RWPE2 (cell line): ENCODE results near the gene L3MBTL3.

Source experiments
- ATAC-seq: fragments of 200-7000 bp; cut with Tn5 transposase; 3 replicates; pipeline ENCODE4 v1.9.1; 2021; ENCODE audit warnings: low read depth
- DNase-seq: peaks from one replicate; pipeline ENCODE4 v3.0.0-alpha.2; 2020; ENCODE audit warnings: low spot score
- H3K27ac ChIP-seq: fragments of 450-650 bp; 2 replicates; pipeline ENCODE4 v1.5.1; 2017; ENCODE audit warnings: mild to moderate bottlenecking; ENCODE audit not compliant: poor library complexity, severe bottlenecking
- H3K27me3 ChIP-seq: fragments of 250-450 bp; sonication (Bioruptor Pico); 2 replicates; pipeline ENCODE4 v1.5.1; 2021; ENCODE audit warnings: mild to moderate bottlenecking, moderate library complexity; ENCODE audit not compliant: insufficient read depth, poor library complexity, severe bottlenecking
- H3K36me3 ChIP-seq: fragments of 250-450 bp; sonication (Bioruptor Pico); 2 replicates; pipeline ENCODE4 v1.5.1; 2020; ENCODE audit warnings: low read depth, mild to moderate bottlenecking, moderate library complexity
- H3K4me1 ChIP-seq: fragments of 250-450 bp; sonication (Bioruptor Pico); 2 replicates; pipeline ENCODE4 v1.5.1; 2021; ENCODE audit warnings: mild to moderate bottlenecking, moderate library complexity; ENCODE audit not compliant: insufficient read depth, poor library complexity, severe bottlenecking
- H3K4me3 ChIP-seq: fragments of 250-450 bp; sonication (Bioruptor Pico); 2 replicates; pipeline ENCODE4 v1.5.1; 2021; ENCODE audit warnings: mild to moderate bottlenecking, moderate library complexity; ENCODE audit not compliant: severe bottlenecking
- H3K9me3 ChIP-seq: fragments of 250-450 bp; sonication (Bioruptor Pico); 2 replicates; pipeline ENCODE4 v1.5.1; 2021; ENCODE audit warnings: mild to moderate bottlenecking, moderate library complexity; ENCODE audit not compliant: severe bottlenecking
- TF ChIP-seq, protein P1 (sequence below): fragments of 450-650 bp; IDR thresholded peaks from one replicate; pipeline ENCODE4 v1.5.1; 2017; ENCODE audit warnings: mild to moderate bottlenecking, moderate library complexity; ENCODE audit not compliant: poor library complexity, severe bottlenecking

The L3MBTL3 gene

DNA sequence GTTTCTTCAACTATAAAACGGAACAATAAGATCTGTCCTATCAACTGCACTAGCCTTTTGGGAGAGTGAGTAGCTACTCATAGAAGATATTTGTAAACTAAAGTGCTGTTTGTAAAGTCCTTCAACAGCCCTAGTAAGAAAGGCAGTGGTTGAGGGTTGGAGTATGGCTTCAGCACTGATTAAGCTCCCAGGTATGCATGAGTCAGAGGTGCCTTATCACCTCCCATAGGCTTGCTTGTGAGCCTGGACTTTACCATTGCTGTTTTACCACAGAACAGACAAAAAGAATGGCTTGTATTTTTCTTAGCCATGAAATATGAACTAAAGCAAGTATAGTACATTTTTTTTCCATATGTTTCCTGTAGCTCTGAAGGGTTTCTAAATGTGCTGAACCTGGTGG is 160.3 kb downstream of the L3MBTL3 start:
- H3K4me1 ChIP-seq: peaks cover 9% of the 10 kb centered on the region
- no peaks in the 10 kb centered on the region for H3K36me3 ChIP-seq
- TF ChIP-seq, protein P1, sequence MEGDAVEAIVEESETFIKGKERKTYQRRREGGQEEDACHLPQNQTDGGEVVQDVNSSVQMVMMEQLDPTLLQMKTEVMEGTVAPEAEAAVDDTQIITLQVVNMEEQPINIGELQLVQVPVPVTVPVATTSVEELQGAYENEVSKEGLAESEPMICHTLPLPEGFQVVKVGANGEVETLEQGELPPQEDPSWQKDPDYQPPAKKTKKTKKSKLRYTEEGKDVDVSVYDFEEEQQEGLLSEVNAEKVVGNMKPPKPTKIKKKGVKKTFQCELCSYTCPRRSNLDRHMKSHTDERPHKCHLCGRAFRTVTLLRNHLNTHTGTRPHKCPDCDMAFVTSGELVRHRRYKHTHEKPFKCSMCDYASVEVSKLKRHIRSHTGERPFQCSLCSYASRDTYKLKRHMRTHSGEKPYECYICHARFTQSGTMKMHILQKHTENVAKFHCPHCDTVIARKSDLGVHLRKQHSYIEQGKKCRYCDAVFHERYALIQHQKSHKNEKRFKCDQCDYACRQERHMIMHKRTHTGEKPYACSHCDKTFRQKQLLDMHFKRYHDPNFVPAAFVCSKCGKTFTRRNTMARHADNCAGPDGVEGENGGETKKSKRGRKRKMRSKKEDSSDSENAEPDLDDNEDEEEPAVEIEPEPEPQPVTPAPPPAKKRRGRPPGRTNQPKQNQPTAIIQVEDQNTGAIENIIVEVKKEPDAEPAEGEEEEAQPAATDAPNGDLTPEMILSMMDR: no peak
- no peak overlapping the region for H3K4me3 ChIP-seq
- peak; percentile 100 for ATAC-seq
- DNase-seq: peak; percentile 71
- H3K27me3 ChIP-seq: no peaks in the 10 kb centered on the region
- peak overlapping the region; percentile 5 for H3K27ac ChIP-seq
- H3K9me3 ChIP-seq: no peaks in the 10 kb centered on the region

DNA sequence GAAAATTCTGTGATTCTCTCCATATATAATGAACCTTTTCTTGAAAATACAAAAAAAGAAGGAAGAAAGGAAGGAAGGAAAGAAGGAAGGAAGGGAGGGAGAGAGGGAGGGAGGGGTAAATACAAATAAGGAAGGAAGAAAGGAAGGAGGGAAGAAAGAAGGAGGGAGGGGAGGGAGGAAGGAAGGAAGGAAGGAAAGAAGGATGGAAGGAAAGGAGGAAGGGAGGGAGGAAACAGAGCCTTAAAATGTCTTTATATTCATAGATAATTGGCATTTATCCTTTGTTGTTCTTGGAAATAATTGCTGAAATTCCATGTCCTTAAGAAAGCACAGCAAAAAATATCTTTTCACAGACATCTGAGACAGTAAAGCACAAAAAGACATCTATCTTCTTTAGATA is 164.1 kb downstream of the L3MBTL3 start:
- TF ChIP-seq, protein P1: no peak
- H3K27ac ChIP-seq: no peak overlapping the region
- H3K9me3 ChIP-seq: no peaks in the 10 kb centered on the region
- peaks cover 9% of the 10 kb centered on the region for H3K4me1 ChIP-seq
- no peak overlapping the region for H3K4me3 ChIP-seq
- no peaks in the 10 kb centered on the region for H3K27me3 ChIP-seq
- no peaks in the 10 kb centered on the region for H3K36me3 ChIP-seq
- DNase-seq: no peak
- no peak for ATAC-seq

DNA sequence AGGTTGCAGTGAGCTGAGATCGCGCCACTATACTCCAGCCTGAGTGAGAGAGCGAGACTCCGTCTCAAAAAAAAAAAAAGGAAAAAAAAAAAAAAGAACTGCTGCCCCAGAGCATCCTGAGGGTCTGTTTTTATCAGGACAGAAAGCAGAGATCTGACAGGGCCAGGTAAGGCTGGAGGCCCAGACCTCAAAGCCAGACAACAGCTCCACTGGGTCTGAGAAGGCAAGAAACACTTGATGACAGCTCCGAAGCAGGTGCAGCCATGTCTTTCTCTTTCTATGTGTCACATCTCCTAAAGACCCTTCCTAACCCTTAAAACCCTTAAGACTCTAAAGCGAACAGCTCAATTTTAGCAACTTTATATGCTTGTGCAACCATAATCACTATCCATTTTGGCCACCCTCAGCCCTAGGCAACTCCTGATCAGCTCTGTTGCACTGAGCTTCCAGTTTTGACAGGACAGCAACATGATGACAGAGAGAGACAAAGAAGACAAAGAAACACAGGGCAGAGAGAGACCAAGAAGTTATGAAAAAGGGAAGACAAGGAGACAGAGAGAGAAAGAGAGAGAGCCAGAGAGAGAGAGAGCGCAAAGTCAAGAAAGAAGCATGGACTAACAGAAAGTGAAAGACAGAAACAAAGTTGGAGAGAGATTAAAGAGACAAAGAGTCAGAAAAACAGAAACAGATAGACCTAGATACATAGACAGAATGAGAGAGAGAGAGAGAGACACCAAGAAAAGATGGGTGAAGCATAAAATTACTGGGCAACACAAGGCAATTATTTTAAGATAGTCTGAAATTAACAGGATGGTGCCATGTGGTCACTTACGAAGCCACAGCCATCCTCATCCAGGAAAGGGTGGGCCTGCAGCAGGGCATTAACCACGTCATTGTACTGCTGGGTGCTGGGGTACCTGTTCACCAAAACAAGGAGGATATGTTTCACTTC is 165.2 kb downstream of the L3MBTL3 start:
- no peaks in the 10 kb centered on the region for H3K9me3 ChIP-seq
- H3K27me3 ChIP-seq: no peaks in the 10 kb centered on the region
- H3K4me3 ChIP-seq: no peak overlapping the region
- no peak overlapping the region for H3K27ac ChIP-seq
- TF ChIP-seq, protein P1: no peak
- no peaks in the 10 kb centered on the region for H3K36me3 ChIP-seq
- peaks cover 6% of the 10 kb centered on the region for H3K4me1 ChIP-seq
- ATAC-seq (no peak), DNase-seq (no peak)

DNA sequence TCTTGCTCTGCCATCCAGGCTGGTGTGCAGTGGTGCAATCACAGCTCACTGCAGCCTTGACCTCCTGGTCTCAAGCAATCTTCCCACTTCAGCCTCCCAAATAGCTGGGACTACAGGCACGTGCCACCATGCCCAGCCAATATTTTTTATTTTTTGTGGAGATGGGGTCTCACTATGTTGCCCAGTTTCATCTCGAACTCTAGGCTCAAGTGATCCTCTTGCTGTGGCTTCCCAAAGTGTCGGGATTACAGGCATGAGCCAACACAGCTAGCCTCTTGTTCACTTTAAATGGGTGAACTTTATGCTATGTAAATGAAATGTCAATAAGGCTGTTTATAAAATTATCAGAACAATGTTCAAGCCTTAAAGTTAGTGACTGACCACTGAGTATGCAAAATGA is 167.3 kb downstream of the L3MBTL3 start:
- H3K27me3 ChIP-seq: no peaks in the 10 kb centered on the region
- no peak overlapping the region for H3K27ac ChIP-seq
- no peaks in the 10 kb centered on the region for H3K4me1 ChIP-seq
- H3K36me3 ChIP-seq: no peaks in the 10 kb centered on the region
- H3K4me3 ChIP-seq: no peak overlapping the region
- DNase-seq: no peak
- ATAC-seq: no peak
- TF ChIP-seq, protein P1: no peak
- H3K9me3 ChIP-seq: no peaks in the 10 kb centered on the region
